K562 (cell line): ENCODE measurements around the gene SPTBN4. TPM values are rescaled to one million over a fixed set of nuclear protein-coding genes. Genes with fewer than 3 reads are reported as not detected.

Experiments used
- ARID3A ChIP-seq: IDR thresholded peaks from 2 replicates; pipeline ENCODE4 v1.6.1; 2012; ENCODE audit warnings: low read depth, low read length, improper control_type of control experiment, borderline replicate concordance
- BCL6 ChIP-seq: fragments of 250-450 bp; sonication (Bioruptor Pico); IDR thresholded peaks from 2 replicates; pipeline ENCODE4 v1.4.0; 2020
- BRD9 ChIP-seq: fragments of 450-650 bp; IDR thresholded peaks from 2 replicates; pipeline ENCODE4 v1.6.1; 2018; ENCODE audit warnings: low read depth; ENCODE audit not compliant: partially characterized antibody
- CBX3 ChIP-seq, 2 experiments: IDR thresholded peaks; 1 replicate in 1 of 2; 2 replicates in 1 of 2; pipeline ENCODE4 v1.6.1; 2012; ENCODE audit warnings: inconsistent platforms in 2 of 2, low read length in 2 of 2, borderline replicate concordance in 1 of 2, control low read depth in 1 of 2
- FOXP4 ChIP-seq: sonication (generic); formaldehyde crosslinking; IDR thresholded peaks from 2 replicates; pipeline ENCODE4 v1.8.0; 2022; ENCODE audit warnings: mild to moderate bottlenecking, missing genetic modification reagents, borderline replicate concordance
- GABPA ChIP-seq: fragments of 200-800 bp; sonication (Bioruptor generic); conservative IDR thresholded peaks from 2 replicates; pipeline ENCODE4 v1.6.1; 2016; ENCODE audit warnings: low read depth, missing genetic modification characterization, missing compliant biosample characterization
- HCFC1 ChIP-seq: IDR thresholded peaks from 2 replicates; pipeline ENCODE4 v1.6.1; 2012; ENCODE audit warnings: low read depth, low read length, improper control_type of control experiment
- KDM2B ChIP-seq: fragments of 250-450 bp; sonication (Bioruptor Pico); IDR thresholded peaks from 2 replicates; pipeline ENCODE4 v1.8.0; 2021; ENCODE audit warnings: mild to moderate bottlenecking, moderate library complexity
- MCM2 ChIP-seq: fragments of 450-650 bp; IDR thresholded peaks from 2 replicates; pipeline ENCODE4 v1.6.1; 2017; ENCODE audit warnings: low read depth, mild to moderate bottlenecking
- MCM5 ChIP-seq: fragments of 450-650 bp; IDR thresholded peaks from 2 replicates; pipeline ENCODE4 v1.6.1; 2016; ENCODE audit warnings: low read depth
- MXI1 ChIP-seq: IDR thresholded peaks from 2 replicates; pipeline ENCODE4 v1.6.1; 2011; ENCODE audit warnings: low read depth, mild to moderate bottlenecking, improper control_type of control experiment, low read length
- NONO ChIP-seq, 2 experiments: fragments of 200-400 bp in 1 of 2; fragments of 450-650 bp in 1 of 2; formaldehyde crosslinking in 1 of 2; IDR thresholded peaks; 2 replicates each; pipeline ENCODE4 v1.6.1; 2017; ENCODE audit warnings: low read depth in 2 of 2, mild to moderate bottlenecking in 2 of 2, moderate library complexity in 2 of 2, low read length in 1 of 2
- NR3C1 ChIP-seq: sonication (generic); formaldehyde crosslinking; IDR thresholded peaks from 2 replicates; pipeline ENCODE4 v1.8.1; 2022; ENCODE audit warnings: missing genetic modification reagents
- PHB2 ChIP-seq: fragments of 450-650 bp; IDR thresholded peaks from 2 replicates; pipeline ENCODE4 v1.6.1; 2017; ENCODE audit warnings: low read depth
- PKNOX1 ChIP-seq: fragments of 450-650 bp; IDR thresholded peaks from 2 replicates; pipeline ENCODE4 v1.6.1; 2016
- PTRF ChIP-seq: fragments of 450-650 bp; IDR thresholded peaks from 2 replicates; pipeline ENCODE4 v1.6.1; 2016; ENCODE audit warnings: mild to moderate bottlenecking, missing genetic modification characterization, missing compliant biosample characterization
- RHOXF2B ChIP-seq: fragments of 250-450 bp; sonication (Bioruptor Pico); conservative IDR thresholded peaks from 2 replicates; pipeline ENCODE4 v1.5.1; 2021
- SMARCA5 ChIP-seq: fragments of 450-650 bp; IDR thresholded peaks from 2 replicates; pipeline ENCODE4 v1.6.1; 2016
- SNRNP70 ChIP-seq: fragments of 200-400 bp; formaldehyde crosslinking; optimal IDR thresholded peaks from 2 replicates; pipeline ENCODE3; 2017; ENCODE audit warnings: low read depth, low read length
- SPI1 ChIP-seq: IDR thresholded peaks from 2 replicates; pipeline ENCODE4 v1.6.1; 2011; ENCODE audit warnings: low read depth, low read length, control low read depth, borderline replicate concordance
- TEAD1 ChIP-seq, 2 experiments: fragments of 450-650 bp in 1 of 2; sonication (generic) in 1 of 2; formaldehyde crosslinking; IDR thresholded peaks; 2 replicates each; pipeline versions ENCODE4 v1.4.0 to v1.8.0; 2020 to 2022; ENCODE audit warnings: mild to moderate bottlenecking in 2 of 2, missing genetic modification reagents in 1 of 2
- TOE1 ChIP-seq, 2 experiments: fragments of 450-650 bp in 1 of 2; sonication (generic) in 1 of 2; formaldehyde crosslinking in 1 of 2; IDR thresholded peaks; 2 replicates each; pipeline versions ENCODE4 v1.7.1 to v1.8.0; 2016 to 2022; ENCODE audit warnings: borderline replicate concordance in 2 of 2, mild to moderate bottlenecking in 2 of 2, antibody characterized with exemption in 1 of 2, inconsistent platforms in 1 of 2, low read depth in 1 of 2, missing genetic modification reagents in 1 of 2, moderate library complexity in 1 of 2
- ZFP30 ChIP-seq: fragments of 250-450 bp; sonication (Bioruptor Pico); IDR thresholded peaks from 2 replicates; pipeline ENCODE4 v1.8.0; 2022; ENCODE audit warnings: moderate library complexity, mild to moderate bottlenecking, inconsistent platforms, borderline replicate concordance
- ZNF780A ChIP-seq: fragments of 250-450 bp; sonication (Bioruptor Pico); IDR thresholded peaks from 2 replicates; pipeline ENCODE4 v1.5.0; 2021; ENCODE audit warnings: mild to moderate bottlenecking
- polyA plus RNA-seq, 8 experiments: library from polyadenylated mRNA; depleted of rRNA in 4 of 8; stranded (reverse) in 5 of 8; unstranded in 3 of 8; fragments of >200 nt; fragmentation: Nextera tagmentation in 2 of 8; fragmentation: Illumina TruSeq in 1 of 8; extraction: Ambion mirVana in 2 of 8; extraction: Trizol in 1 of 8; gene quantifications; 2 replicates each; pipeline versions ENCODE4 v1.2.1 to v1.2.3, GENCODE V29; 2011 to 2014; ENCODE audit warnings: inconsistent platforms in 1 of 8, missing spikeins in 1 of 8
- total RNA-seq, 7 experiments: library from RNA; depleted of rRNA in 6 of 7; stranded (reverse); fragments of >200 nt in 6 of 7; fragmentation: Illumina TruSeq in 2 of 7; extraction: Trizol in 2 of 7; gene quantifications; 2 replicates each; pipeline versions ENCODE4 v1.2.1 to v1.2.3, GENCODE V29; 2011 to 2021; ENCODE audit warnings: low replicate concordance in 1 of 7

Gene SPTBN4
- total and polyA plus RNA-seq, 9 of the 15 experiments (the other 6 are each of a cell fraction or from before 2014, with no cell fraction given) = 0.01 to 1.5 (median 0.86) TPM

- no peak for TF ChIP-seq SPI1
- TF ChIP-seq ZFP30 (CRISPR knock-in tag) = no peak
- no peak for TF ChIP-seq HCFC1
- TF ChIP-seq MCM5 = no peak
- no peak for TF ChIP-seq FOXP4
- TF ChIP-seq MXI1 = peak; percentile 51; the same call in 1 of the 2 replicates
- no peak for TF ChIP-seq NR3C1
- peak; percentile 90 for TF ChIP-seq BRD9
- no peak for TF ChIP-seq SNRNP70
- TF ChIP-seq NONO (IDR thresholded peaks at IDR 0.05; ENCODE audit: low read depth in 2 of 2, low read length in 1 of 2) = peak in 1 of 2 experiments; percentile 14; a peak in 1 of 4 replicates
- no peak for TF ChIP-seq PTRF (tag)
- no peak for TF ChIP-seq RHOXF2B (CRISPR knock-in tag)
- TF ChIP-seq PKNOX1 = no peak; the same call in 1 of the 2 replicates
- TF ChIP-seq ARID3A = no peak; the same call in none of the 2 replicates
- peak; percentile 62; the same call in 1 of the 2 replicates for TF ChIP-seq TOE1 (IDR thresholded peaks at IDR 0.05; ENCODE audit: borderline replicate concordance)
- 0 out of 2 replicates have a peak, but pooled peaks have one; percentile 25 for TF ChIP-seq TOE1 (CRISPR knock-in tag; IDR thresholded peaks at IDR 0.05; ENCODE audit: borderline replicate concordance, low read depth)
- TF ChIP-seq GABPA (tag) = no peak
- TF ChIP-seq TEAD1 (CRISPR knock-in tag; IDR thresholded peaks at IDR 0.05) = peak; percentile 77 to 94
- no peak for TF ChIP-seq KDM2B (CRISPR knock-in tag)
- TF ChIP-seq PHB2 = peak; percentile 85
- TF ChIP-seq MCM2 = no peak
- peak; percentile 93 for TF ChIP-seq SMARCA5
- TF ChIP-seq BCL6 (CRISPR knock-in tag) = no peak
- TF ChIP-seq CBX3 (IDR thresholded peaks at IDR 0.05; ENCODE audit: borderline replicate concordance in 1 of 2, low read length in 2 of 2) = no peak
- TF ChIP-seq ZNF780A = no peak
Measured at GRCh38 chr19:40464059-40465024, 2.5 kb upstream of the SPTBN4 start (continued).
